ENCODE data around the gene ZNF69.
"Not testable (repeated sequence)": the region's sequence is repeated elsewhere in the genome, so short reads cannot be mapped to it uniquely, and the experiment has no call there.

Gene ZNF69

DNA sequence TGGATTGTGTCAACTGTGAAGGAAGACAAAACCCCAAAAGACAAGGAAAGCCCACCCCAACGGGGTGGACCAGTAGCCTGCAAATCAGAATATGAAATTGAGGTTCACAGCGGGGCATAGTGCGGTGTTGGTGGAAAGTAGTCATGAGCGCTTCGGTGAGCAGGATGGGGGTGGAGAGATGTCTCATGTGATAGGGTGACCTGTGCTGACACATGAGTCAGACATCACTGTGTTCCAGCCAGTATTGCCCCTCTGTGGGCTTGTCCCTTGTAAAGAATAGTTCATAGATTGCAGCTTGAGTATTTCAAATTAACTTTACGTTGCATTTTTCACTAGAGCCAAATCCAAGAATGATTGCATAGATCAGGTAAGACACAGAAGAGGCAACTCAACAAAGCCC is 7.3 kb downstream of the ZNF69 start:
- DNase-seq (ENCODE audit: low read depth) = no peak

DNA sequence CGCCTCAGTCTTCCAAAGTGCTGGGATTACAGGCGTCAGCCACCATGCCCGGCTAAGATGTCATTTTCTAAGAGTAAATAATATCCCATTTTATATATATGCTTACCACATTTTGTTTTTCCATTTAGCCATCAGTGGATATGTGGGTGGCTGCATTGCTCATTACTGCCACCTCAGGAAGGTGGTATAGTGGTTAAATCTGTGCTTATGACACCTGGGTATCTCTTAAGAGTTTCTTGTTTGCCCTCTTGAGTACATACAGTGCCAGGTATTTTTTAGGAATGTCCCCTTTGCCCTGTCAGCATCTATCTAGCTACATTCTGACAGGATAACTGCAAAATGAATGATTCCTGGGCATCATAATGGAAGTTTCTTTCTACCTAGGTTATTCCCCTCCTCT is 14.6 kb downstream of the ZNF69 start:
- DNase-seq (ENCODE audit: low read depth) = no peak

DNA sequence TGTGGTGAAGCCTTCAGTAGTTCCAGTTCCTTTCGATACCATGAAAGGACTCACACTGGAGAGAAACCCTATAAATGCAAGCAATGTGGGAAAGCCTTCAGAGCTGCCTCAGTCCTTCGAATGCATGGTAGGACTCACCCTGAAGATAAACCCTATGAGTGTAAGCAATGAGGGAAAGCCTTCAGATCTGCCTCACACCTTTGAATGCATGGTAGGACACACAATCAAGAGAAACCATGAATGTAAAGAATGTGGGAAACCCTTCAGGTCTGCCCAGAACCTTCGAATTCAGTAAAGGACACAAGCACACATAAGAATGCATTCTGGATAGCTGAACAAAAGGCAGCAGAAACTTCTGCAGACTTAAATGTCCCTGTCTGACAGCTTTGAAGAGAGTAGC is 18.3 kb downstream of the ZNF69 start:
- DNase-seq (ENCODE audit: low read depth) = no peak

DNA sequence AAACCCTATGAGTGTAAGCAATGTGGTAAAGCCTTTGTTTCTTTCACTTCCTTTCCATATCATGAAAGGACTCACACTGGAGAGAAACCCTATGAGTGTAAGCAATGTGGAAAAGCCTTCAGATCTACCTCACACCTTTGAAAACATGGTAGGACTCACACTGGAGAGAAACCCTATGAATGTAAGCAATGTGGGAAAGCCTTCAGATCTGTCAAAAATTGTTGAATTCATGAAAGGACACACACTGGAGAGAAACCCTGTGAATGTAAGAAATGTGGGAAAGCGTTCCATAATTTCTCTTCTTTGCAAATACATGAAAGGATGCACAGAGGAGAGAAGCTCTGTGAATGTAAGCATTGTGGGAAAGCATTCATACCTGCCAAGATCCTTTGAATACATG is 24.4 kb downstream of the ZNF69 start:
- not testable (repeated sequence) for DNase-seq (ENCODE audit: low read depth)

DNA sequence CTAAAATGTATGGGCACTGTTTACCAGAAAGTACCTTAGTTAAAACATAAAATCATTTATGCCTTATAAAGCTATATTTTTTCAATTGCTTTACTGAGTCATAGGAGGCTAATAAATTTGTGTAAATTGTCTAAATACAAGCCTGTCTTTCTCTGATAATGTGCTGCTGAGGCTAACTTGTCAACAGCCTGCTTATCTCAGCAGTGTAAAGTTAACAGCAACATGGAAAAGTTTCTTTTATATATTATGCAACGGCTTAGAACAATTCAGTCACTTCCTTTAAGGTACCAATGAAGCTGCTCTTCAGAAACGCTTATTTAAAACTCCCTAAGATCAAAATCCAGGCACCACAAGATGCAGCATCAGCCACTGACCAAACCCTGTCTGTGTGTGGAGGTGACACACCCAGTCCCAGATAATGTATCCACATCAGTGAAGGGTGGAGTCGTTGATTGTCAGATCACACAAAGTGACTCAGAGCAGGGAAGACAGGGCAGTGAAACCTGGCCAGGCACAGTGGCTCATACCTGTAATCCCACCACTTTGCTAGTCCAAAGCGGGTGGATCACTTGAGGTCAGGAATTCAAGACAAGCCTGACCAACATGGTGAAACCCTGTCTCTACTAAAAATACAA is 27.0 kb downstream of the ZNF69 start:
- DNase-seq (ENCODE audit: low read depth) = not testable (repeated sequence)

DNA sequence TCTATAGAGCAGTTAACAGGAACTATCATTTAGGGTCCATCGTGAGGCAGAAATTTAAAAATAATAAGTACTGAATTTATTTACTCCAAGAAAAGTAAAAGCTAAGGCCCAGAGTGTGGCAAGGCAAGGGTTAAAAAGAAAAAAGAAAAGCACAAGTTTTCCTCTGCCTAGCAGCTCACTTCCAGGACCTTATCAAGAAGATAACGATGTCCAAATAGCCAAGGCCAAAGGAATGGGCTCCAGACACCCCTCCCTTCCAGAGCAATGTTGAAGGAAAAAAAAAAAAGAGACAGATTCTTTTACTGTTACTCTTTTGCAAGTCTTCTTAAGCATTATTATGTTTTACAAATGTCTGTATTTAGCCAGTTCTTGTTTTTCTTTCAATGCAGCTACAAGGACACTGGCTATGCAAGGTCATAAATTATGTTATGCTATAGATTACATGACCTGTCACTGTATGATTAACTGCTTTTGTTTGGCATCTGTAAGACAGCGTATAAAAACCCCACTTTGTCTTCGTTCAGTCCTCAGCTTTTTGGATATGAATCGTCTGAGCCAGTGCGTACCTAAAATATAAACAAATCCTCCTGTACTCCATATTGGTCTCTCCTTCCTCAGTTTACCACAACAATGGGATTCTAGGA is 34.4 kb downstream of the ZNF69 start:
- no peak for DNase-seq (ENCODE audit: low read depth)

DNA sequence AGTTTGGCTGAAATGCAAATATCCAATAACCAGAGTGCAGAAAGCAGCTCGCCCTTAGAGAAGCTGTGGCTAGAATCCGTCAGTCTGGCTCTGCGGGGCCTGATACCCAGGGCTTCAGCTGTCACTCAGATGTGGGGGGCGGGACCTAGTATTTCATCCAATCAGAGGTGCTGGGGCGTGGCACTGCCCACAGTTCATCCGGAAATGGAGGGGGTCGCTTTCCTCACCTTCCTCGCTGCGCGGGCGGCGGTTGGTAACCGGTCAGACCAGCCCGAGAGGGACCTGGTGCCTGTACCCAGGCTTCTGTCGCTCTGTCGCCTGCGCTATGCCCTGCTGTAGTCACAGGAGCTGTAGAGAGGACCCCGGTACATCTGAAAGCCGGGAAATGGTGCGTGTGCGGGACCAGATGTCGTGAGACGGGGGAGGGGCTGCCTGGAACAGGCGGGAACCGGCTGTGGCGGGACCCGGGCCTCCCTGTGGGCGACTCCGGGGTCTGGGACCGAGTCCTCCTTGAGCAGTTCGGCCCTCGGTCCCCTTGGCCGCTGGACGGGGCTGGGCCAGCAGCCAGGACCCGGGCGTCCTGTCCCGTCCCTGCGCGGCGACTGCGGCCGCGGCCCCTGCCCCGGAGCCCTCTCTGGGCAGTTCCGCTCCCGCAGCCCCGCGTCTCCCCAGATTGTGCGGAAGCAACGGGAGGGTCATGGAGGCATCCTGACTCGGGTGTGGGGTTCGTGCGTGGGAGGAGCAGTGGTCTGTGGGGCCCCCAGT is 37.5 kb downstream of the ZNF69 start, which contains the start of gene ZNF700:
Gene ZNF700, plus strand, starts transcription at position 222 of the 765 bp plus-strand sequence. Its CDS starts 104 bp downstream, at position 326.
- DNase-seq (ENCODE audit: low read depth) = peak; percentile 93

DNA sequence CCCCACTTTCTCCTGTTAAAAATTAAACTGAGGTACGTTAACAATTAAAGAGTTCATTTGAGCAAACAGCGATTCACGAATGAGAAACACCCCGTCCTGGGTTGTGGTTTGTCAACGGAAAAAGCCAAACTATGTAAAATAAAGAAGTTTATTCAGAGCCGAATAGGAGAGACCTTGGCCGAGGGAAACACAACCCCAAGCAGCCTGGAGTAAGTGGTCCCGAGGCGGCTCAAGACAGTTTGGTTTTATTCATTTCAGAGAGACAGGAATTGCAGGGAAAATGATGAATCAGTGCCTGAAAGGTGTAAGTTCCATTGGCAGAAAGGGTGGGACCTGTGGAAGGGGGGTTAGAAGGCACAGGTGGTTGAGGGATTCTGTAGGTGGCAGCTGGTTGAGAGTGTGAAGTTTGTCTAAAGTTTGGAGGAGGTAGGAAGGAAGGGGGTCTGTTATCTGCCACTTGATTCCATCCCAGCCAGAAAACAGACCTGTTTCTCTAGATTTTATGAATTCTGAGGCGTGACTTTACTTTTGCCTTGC is 38.1 kb downstream of the ZNF69 start:
- not testable (repeated sequence) for DNase-seq (ENCODE audit: low read depth)

DNA sequence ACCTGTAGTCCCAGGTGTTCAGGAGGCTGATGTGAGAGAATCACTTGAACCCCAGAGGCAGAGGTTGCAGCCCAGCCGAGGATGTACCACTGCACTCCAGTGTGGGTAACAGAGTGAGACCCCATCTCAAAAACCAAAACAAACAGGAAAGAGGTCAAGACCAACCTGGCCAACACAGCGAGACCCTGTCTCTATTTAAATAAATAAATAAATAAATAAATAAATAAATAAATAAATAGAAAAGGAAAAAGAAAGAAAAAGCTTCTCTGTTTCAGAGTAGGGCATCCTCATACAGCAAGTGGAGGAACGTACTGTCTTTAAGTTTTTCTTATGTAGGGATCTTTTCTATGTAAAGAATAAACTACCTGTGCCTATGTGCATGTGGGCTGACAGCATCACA is 39.6 kb downstream of the ZNF69 start:
- no peak for DNase-seq (ENCODE audit: low read depth)

DNA sequence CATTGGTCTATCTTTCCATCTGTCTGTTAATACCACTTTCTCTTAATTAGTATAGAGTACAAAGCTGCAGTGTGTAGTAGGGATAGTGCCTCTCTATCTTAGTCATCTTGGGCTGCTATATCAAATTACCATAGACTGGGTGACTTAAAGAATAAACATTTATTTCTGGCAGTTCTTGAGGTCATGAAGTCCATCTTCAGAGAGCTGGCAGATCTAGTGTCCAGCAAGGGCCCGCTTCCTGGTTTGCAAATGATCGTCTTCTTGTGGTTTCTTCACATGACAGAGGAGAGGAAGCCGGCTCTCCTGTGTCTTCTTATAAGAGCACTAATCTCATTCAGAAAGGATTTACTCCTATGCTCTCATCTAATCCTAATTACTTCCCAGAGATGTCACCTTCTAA is 43.5 kb downstream of the ZNF69 start:
- DNase-seq (ENCODE audit: low read depth) = peak; percentile 56

DNA sequence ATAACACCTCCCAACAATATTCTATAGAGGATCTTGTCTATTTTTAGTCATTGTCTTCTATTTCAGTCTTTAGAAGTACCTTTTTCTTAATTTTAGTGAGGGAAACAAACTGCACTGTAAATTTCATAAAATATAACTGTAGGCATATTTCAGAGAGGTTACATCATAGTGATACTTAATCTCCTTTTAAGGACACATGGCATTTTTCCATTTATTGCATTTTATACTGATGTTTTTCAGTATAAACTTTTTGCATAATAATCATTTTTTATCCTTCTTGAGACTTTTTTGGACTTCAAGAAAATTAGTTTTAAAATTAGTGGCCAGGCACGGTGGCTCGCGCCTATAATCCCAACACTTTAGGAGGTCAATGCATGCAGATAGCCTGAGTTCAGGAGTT is 43.9 kb downstream of the ZNF69 start:
- no peak for DNase-seq (ENCODE audit: low read depth)

DNA sequence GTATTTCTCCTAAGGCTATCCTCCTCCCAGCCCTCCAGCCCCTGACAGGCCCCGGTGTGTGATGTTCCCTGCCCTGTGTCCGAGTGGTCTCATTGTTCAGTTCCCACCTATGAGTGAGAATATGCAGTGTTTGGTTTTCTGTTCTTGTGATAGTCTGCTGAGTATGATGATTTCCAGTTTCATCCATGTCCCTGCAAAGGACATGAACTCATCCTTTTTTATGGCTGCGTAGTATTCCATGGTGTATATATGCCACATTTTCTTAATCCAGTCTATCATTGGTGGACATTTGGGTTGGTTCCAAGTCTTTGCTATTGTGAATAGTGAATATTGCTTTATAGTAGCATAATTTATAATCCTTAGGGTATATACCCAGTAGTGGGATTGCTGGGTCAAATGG is 48.2 kb downstream of the ZNF69 start:
- DNase-seq (ENCODE audit: low read depth) = not testable (repeated sequence)

DNA sequence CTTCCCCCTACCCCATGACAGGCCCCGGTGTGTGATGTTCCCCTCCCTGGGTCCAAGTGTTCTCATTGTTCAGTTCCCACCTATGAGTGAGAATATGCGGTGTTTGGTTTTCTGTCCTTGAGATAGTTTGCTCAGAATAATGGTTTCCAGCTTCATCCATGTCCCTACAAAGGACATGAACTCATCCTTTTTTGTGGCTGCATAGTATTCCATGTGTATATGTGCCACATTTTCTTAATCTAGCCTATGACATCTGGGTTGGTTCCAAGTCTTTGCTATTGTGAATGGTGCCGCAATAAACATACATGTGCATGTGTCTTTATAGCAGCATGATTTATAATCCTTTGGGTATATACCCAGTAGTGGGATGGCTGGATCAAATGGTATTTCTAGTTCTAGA is 50.8 kb downstream of the ZNF69 start:
- not testable (repeated sequence) for DNase-seq (ENCODE audit: low read depth)

DNA sequence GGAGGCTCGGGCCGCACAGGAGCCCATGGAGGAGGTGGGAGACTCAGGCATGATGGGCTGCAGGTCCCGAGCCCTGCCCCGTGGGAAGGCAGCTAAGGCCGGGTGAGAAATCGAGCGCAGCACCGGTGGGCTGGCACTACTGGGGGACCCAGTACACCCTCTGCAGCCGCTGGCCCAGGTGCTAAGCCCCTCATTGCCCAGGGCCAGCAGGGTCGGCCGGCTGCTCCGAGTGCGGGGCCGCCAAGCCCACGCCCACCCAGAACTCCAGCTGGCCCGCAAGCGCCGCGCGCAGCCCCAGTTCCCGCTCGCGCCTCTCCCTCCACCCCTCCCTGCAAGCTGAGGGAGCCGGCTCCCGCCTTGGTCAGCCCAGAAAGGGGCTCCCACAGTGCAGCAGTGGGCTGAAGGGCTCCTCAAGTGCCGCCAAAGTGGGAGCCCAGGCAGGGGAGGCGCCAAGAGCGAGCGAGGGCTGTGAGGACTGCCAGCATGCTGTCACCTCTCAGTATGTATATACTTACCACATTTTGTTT is 53.8 kb downstream of the ZNF69 start:
- not testable (repeated sequence) for DNase-seq (ENCODE audit: low read depth)

DNA sequence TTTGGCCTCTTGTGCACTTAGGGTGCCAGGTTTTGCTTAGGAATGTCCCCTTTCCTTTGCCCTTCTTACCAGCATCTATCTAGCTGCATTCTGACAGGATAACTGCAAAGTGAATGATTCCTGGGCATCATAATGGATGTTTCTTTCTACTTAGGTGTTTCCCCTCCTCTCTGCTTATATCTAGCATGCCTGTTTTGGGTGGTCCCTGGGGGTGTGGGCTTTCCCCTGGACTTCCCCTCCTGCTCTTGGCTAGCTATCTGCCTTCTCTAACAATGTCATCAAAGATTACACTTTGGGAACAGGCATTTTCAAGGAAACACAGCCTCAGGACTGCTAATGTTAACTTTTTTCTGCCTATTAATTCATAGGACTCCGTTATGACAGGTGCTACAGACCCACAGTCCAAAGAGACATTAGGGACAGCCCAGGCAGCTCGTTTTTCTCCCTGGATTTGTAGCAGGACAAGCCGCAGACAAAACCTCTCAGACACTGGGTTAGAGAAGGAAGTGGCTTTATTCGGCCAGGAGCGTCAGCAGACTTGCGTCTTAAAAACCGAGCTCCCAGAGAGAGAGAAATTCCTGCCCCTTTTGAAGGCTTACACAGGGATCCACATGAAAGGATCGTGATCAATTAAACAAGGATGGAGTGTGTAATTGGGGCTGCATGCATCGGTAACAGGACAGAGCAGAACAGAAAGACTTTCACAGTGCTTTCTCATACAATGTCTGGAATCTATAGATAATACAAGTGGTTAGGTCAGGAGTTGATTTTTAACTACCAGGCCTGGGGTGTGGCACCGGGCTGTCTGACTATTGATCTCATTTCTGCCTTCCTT is 54.6 kb downstream of the ZNF69 start:
- DNase-seq (ENCODE audit: low read depth) = no peak

DNA sequence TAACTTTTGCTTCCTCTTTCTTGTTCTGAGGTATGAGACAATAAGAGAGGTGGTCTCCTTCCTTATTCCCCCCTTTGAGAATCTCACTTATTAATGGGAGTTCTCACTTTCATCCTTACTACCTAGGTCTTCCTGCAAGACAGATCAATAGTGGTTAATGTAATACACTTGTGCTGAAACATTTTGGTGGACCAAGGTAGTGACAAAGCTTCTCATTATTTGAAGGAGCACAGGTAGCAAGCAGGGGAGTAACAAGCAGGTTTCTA is 55.2 kb downstream of the ZNF69 start:
- DNase-seq (ENCODE audit: low read depth) = no peak

DNA sequence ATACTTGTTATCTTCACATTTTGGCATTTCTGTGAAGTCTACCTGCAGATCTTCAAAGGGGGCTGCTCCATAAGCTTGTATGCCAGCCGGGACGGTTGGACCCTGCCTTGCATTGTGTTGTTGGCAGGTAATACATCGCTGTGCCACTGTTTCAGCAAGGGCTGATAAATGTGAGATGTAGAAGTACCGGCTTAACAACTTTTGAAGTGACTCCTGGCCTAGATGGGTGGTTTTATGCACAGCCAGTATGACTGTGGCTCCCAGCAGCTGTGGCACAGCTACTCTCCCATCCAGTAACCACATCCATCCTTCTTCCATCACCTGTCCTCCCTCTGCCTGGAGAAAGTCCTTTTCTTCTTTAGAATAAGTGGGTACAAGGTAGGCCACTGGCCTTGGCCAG is 57.1 kb downstream of the ZNF69 start:
- no peak for DNase-seq (ENCODE audit: low read depth)

DNA sequence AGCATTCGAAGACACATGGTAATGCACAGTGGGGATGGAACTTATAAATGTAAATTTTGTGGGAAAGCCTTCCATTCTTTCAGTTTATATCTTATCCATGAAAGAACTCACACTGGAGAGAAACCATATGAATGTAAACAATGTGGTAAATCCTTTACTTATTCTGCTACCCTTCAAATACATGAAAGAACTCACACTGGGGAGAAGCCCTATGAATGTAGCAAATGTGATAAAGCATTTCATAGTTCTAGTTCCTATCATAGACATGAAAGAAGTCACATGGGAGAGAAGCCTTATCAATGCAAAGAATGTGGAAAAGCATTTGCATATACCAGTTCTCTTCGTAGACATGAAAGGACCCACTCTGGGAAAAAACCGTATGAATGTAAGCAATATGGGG is 61.1 kb downstream of the ZNF69 start:
- DNase-seq (ENCODE audit: low read depth) = no peak

DNA sequence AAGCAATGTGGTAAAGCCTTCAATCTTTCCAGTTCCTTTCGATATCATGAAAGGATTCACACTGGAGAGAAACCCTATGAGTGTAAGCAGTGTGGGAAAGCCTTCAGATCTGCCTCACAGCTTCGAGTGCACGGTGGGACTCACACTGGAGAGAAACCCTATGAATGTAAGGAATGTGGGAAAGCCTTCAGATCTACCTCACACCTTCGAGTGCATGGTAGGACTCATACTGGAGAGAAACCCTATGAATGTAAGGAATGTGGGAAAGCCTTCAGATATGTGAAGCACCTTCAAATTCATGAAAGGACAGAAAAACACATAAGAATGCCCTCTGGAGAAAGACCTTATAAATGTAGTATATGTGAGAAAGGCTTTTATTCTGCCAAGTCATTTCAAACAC is 61.6 kb downstream of the ZNF69 start:
- DNase-seq (ENCODE audit: low read depth) = peak; percentile 7

DNA sequence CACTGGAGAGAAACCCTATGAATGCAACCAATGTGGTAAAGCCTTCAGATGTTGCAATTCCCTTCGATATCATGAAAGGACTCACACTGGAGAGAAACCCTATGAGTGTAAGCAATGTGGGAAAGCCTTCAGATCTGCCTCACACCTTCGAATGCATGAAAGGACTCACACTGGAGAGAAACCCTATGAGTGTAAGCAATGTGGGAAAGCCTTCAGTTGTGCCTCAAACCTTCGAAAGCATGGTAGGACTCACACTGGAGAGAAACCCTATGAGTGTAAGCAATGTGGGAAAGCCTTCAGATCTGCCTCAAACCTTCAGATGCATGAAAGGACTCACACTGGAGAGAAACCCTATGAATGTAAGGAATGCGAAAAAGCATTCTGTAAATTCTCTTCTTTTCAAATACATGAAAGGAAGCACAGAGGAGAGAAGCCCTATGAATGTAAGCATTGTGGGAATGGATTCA is 62.1 kb downstream of the ZNF69 start:
- DNase-seq (ENCODE audit: low read depth) = not testable (repeated sequence)

DNA sequence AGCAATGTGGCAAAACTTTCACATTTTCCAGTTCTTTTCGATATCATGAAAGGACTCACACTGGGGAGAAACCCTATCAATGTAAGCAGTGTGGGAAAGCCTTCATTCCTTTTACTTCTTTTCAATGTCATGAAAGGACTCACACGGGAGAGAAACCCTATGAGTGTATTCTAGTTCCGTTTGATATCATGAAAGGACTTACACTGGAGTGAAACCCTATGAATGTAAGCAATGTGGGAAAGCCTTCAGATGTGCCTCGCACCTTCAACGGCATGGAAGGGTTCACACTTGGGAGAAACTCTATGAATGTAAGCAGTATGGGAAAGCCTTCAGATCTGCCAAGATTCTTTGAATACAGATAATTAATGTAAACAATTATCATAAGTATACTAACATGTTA is 62.7 kb downstream of the ZNF69 start:
- DNase-seq (ENCODE audit: low read depth) = no peak
